ENCODE data around the gene MGA. TPM values are rescaled to one million over a fixed set of nuclear protein-coding genes. Genes with fewer than 3 reads are reported as not detected.

Gene MGA
- total and polyA plus RNA-seq, 2 of the 8 experiments (the other 6 are each of a cell fraction or from before 2014, with no cell fraction given), result 7.6 to 53.2 TPM

DNA sequence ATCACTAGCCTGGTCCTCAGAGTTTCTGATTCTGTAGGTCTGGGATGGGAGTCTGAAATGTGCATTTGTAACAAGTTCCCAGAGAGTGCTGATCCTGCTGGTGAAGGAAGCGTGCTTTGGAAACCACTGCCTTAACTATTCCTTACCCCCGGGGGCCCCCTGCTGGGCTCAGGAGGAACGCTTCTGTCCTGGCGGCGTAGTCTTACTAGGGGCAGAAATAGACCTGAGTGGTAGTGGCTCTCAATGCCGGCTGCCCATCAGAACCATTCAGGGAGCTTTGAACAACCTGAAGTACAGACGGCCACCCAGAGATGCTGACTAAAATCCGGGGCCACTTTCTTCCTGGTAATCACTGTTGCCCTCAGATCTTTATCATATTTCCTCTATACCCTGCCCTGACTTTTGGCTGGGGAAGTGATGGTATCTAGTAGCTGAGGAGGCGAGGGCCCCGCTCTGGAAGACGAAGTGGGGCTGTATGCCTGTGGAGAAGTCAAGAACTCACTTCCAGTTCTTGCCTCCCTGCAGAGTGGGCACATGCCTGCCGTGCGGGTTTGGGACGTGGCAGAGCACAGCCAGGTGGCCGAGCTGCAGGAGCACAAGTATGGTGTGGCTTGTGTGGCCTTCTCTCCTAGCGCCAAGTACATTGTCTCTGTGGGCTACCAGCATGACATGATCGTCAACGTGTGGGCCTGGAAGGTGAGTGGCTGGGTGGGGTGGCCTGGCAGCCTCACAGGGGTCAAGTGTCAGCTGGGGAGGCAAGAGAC, 151.4 kb downstream of the MGA start:
- no peak overlapping the region for H2AK5ac ChIP-seq (ENCODE audit: low read depth, low read length)
- peaks cover 0 to 2% (median 0%) of the 10 kb centered on the region in 4 experiments; a peak in 3 of 8 replicates for H3K36me3 ChIP-seq (ENCODE audit: control insufficient read depth in 2 of 4, insufficient read depth in 4 of 4, low read length in 3 of 4)
- no peaks in the 10 kb centered on the region for H3K79me1 ChIP-seq (ENCODE audit: low read depth, low read length)
- H4K91ac ChIP-seq (replicated peaks; ENCODE audit: insufficient read length, low read length), result no peak overlapping the region
- peaks cover 0 to 2% (median 0%) of the 10 kb centered on the region in 4 experiments; a peak in 2 of 7 replicates for H3K4me1 ChIP-seq (replicated peaks in 1 of 4; ENCODE audit: control insufficient read depth in 3 of 4, insufficient read depth in 4 of 4, low read length in 3 of 4)
- H3K23ac ChIP-seq (ENCODE audit: insufficient read length), result no peak overlapping the region
- no peaks in the 10 kb centered on the region for H3K9me3 ChIP-seq (ENCODE audit: insufficient read depth in 2 of 2, low read depth in 1 of 2, low read length in 1 of 2)
- H2BK20ac ChIP-seq (ENCODE audit: low read length), result 0 out of 2 replicates have a peak overlapping the region, but pooled peaks have one; percentile 48
- no peak overlapping the region for H3K4me3 ChIP-seq (ENCODE audit: extremely low read depth in 1 of 4, insufficient read depth in 2 of 4, low read depth in 3 of 4, low read length in 4 of 4)
- no peak for TF ChIP-seq RNF2 (IDR thresholded peaks at IDR 0.05; ENCODE audit: borderline replicate concordance, low read depth, low read length, missing control alignments, poor library complexity, severe bottlenecking)
- TF ChIP-seq, protein P1, sequence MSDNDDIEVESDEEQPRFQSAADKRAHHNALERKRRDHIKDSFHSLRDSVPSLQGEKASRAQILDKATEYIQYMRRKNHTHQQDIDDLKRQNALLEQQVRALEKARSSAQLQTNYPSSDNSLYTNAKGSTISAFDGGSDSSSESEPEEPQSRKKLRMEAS (IDR thresholded peaks at IDR 0.05), result 0 out of 2 replicates have a peak, but pooled peaks have one; percentile 14
- TF ChIP-seq, protein P2, sequence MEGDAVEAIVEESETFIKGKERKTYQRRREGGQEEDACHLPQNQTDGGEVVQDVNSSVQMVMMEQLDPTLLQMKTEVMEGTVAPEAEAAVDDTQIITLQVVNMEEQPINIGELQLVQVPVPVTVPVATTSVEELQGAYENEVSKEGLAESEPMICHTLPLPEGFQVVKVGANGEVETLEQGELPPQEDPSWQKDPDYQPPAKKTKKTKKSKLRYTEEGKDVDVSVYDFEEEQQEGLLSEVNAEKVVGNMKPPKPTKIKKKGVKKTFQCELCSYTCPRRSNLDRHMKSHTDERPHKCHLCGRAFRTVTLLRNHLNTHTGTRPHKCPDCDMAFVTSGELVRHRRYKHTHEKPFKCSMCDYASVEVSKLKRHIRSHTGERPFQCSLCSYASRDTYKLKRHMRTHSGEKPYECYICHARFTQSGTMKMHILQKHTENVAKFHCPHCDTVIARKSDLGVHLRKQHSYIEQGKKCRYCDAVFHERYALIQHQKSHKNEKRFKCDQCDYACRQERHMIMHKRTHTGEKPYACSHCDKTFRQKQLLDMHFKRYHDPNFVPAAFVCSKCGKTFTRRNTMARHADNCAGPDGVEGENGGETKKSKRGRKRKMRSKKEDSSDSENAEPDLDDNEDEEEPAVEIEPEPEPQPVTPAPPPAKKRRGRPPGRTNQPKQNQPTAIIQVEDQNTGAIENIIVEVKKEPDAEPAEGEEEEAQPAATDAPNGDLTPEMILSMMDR (IDR thresholded peaks at IDR 0.05; ENCODE audit: control extremely low read depth in 1 of 3, insufficient read depth in 1 of 3, low read depth in 1 of 3, low read length in 3 of 3), result peak; percentile 82 to 89 (median 83)
- peak; percentile 91 to 94 for TF ChIP-seq RAD21 (IDR thresholded peaks at IDR 0.05 in 1 of 2, conservative IDR thresholded peaks at IDR 0.05 in 1 of 2; ENCODE audit: low read depth in 2 of 2, low read length in 2 of 2)
- no peak overlapping the region for H4K5ac ChIP-seq (ENCODE audit: insufficient read length, low read depth, low read length)
- no peak overlapping the region for H3K4ac ChIP-seq (replicated peaks; ENCODE audit: insufficient read length, low read depth, low read length)
- H2BK15ac ChIP-seq (ENCODE audit: low read length), result no peak overlapping the region
- DNase-seq (ENCODE audit: low read depth in 1 of 2, low spot score in 2 of 2) (peak; percentile 65 to 91), FAIRE-seq (peak; percentile 73)
- H3K27ac ChIP-seq (ENCODE audit: low read depth, low read length), result no peak overlapping the region
- no peaks in the 10 kb centered on the region for H3K27me3 ChIP-seq (replicated peaks in 1 of 4; ENCODE audit: control insufficient read depth in 3 of 4, extremely low read depth in 1 of 4, insufficient read depth in 3 of 4, low read length in 3 of 4)
- CTCF ChIA-PET (ENCODE audit: partially characterized antibody), result interaction anchor here (0.6 to 13.7 kb wide), 41 partner anchors 9 to 345 kb away, joined by 3 to 283 read pairs (median 5); partner anchors contain the start of gene MAPKBP1
- H3K23me2 ChIP-seq (ENCODE audit: low read depth, low read length), result no peaks in the 10 kb centered on the region
- 71% methylated on average over 18 of the region's 18 CpGs; no CpG with 5 or more reads in 1 of the 2 experiments for WGBS, 2 experiments (ENCODE audit: extremely low coverage in 1 of 2, insufficient coverage in 1 of 2, insufficient read length in 1 of 2, insufficient replicate concordance in 2 of 2, low coverage in 1 of 2, low lambda C conversion rate in 2 of 2, missing lambda C conversion rate in 1 of 2)
- no peak overlapping the region for H2BK12ac ChIP-seq (ENCODE audit: low read depth, low read length)
- H3K18ac ChIP-seq (ENCODE audit: extremely low read depth, low read length), result no peak overlapping the region
- no peaks in the 10 kb centered on the region for H3K79me2 ChIP-seq (ENCODE audit: control insufficient read depth in 1 of 2, insufficient read depth in 2 of 2, low read length in 2 of 2)
- H3K14ac ChIP-seq (ENCODE audit: insufficient read length), result no peak overlapping the region
- H3K56ac ChIP-seq (replicated peaks; ENCODE audit: insufficient read length, low read depth, low read length), result no peak overlapping the region
- H3K4me2 ChIP-seq (ENCODE audit: insufficient read depth in 1 of 2, low read depth in 2 of 2, low read length in 2 of 2), result no peak overlapping the region
- H4K20me1 ChIP-seq (replicated peaks in 1 of 2; ENCODE audit: control insufficient read depth in 1 of 2, insufficient read depth in 2 of 2, low read length in 2 of 2), result peaks cover 0 to 1% of the 10 kb centered on the region in 2 experiments
- no peak overlapping the region for H2BK5ac ChIP-seq (ENCODE audit: low read depth, low read length)
- POLR2A ChIA-PET (ENCODE audit: partially characterized antibody), result interaction anchor here (1.6 to 4.2 kb wide), 3 partner anchors 38 to 250 kb away, joined by 4 to 23 read pairs (median 6); partner anchors contain the start of gene MAPKBP1
- no peak overlapping the region for H4K8ac ChIP-seq (ENCODE audit: extremely low read depth, insufficient read depth, low read length)
- no peak overlapping the region for H2AFZ ChIP-seq (ENCODE audit: low read length)
- H3K9ac ChIP-seq (replicated peaks in 1 of 4; ENCODE audit: extremely low read depth in 1 of 4, low read depth in 3 of 4, low read length in 3 of 4), result no peak overlapping the region
- no peak overlapping the region for H2BK120ac ChIP-seq (replicated peaks; ENCODE audit: low read depth, low read length)

Measured in H1 (cell line).